GM12892 (cell line): Measurements from ENCODE around the gene AHDC1.

Source experiments
- POLR2A ChIP-seq: IDR thresholded peaks from 2 replicates; pipeline ENCODE4 v1.6.1; 2011; ENCODE audit warnings: low read depth, low read length, control low read depth
- POLR2AphosphoS5 ChIP-seq: IDR thresholded peaks from 2 replicates; pipeline ENCODE4 v1.6.1; 2011; ENCODE audit warnings: low read depth, low read length, control low read depth
- TAF1 ChIP-seq: IDR thresholded peaks from 2 replicates; pipeline ENCODE4 v1.6.1; 2011; ENCODE audit warnings: low read depth, mild to moderate bottlenecking, control low read depth, low read length, borderline replicate concordance

DNA sequence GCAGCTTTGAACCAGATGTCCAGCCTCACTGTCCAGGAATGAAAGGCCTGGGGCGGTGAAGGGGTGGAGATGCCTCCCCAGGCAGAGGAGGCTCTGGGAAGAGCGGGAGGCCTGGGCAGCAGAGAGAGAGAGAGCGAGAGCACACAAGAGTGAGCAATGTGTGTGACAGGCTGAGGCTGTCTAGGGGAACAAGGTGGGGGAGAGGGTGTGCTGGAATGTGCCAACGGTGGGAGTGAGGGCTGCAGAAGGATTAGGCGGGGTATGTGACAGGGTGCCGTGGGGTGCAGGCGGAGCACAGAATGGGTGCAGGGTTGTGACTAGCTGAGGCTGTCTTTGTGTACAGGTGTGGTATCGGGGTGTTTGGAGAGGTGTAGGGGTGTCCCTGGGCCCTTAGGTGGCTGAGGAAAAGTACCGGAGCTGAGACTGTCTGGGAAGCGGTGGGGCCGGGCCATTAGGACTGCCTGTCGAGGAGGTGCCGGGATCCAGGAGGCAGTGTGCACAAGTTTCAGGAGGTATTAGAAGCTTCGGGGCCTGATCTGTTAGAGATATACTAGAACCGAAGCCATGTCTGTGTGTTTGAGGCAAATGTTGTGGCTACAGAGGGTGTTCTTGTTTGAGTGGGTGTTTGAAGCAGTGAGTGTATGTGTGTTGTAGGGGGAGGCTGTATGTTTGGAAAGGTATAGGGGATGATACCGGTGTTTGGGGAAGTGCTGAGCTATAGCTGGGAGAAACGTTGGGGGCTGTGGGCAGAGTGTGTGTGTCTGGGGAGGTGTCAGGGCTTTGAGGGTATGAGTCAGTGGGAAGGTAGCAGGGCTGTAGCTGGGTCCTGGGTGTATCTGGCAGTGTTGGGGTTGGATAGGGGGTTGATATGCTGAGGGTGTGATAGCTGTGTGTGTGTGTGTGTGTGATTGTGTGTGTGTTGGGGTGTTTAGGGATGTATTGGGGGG, 9.1 kb downstream of the AHDC1 start:
- TF ChIP-seq POLR2AphosphoS5: no peak
- TF ChIP-seq POLR2A: no peak
- no peak for TF ChIP-seq TAF1
